ENCODE data around the gene PAPSS1.
A peak's percentile ranks its signal among the peaks of the same experiment; 100 is the strongest.
"Not testable (repeated sequence)": the region's sequence is repeated elsewhere in the genome, so short reads cannot be mapped to it uniquely, and the experiment has no call there.

Gene PAPSS1

GRCh38 chr4:107719922-107720722 lies at the start of gene PAPSS1:
Gene PAPSS1 (minus strand): TSS chr4:107720234. CDS start chr4:107720179, 55 bp downstream.
- peak; percentile 97 for DNase-seq (ENCODE audit: low read depth)

- peak; percentile 14 for DNase-seq (ENCODE audit: low read depth)
These were observed 40.4 kb upstream of the PAPSS1 start for GRCh38 chr4:107760281-107760947.

- peak; percentile 33 for DNase-seq (ENCODE audit: low read depth)
These were observed 37.9 kb upstream of the PAPSS1 start for GRCh38 chr4:107757864-107758476.

GRCh38 chr4:107757283-107757682 lies 37.2 kb upstream of the PAPSS1 start:
- DNase-seq (ENCODE audit: low read depth) = no peak

GRCh38 chr4:107755841-107756356 lies 35.9 kb upstream of the PAPSS1 start:
- peak; percentile 14 for DNase-seq (ENCODE audit: low read depth)

GRCh38 chr4:107751670-107752069 lies 31.6 kb upstream of the PAPSS1 start:
- peak; percentile 20 for DNase-seq (ENCODE audit: low read depth)

- no peak for DNase-seq (ENCODE audit: low read depth)
These were observed 27.9 kb upstream of the PAPSS1 start for GRCh38 chr4:107747748-107748486.

- no peak for DNase-seq (ENCODE audit: low read depth)
These were observed 26.1 kb upstream of the PAPSS1 start for GRCh38 chr4:107746161-107746560.

- DNase-seq (ENCODE audit: low read depth) = no peak
These were observed 24.5 kb upstream of the PAPSS1 start for GRCh38 chr4:107744532-107744931.

GRCh38 chr4:107743532-107743931 lies 23.5 kb upstream of the PAPSS1 start:
- peak; percentile 64 for DNase-seq (ENCODE audit: low read depth)

- DNase-seq (ENCODE audit: low read depth) = no peak
These were observed 22.8 kb upstream of the PAPSS1 start for GRCh38 chr4:107742791-107743190.

- DNase-seq (ENCODE audit: low read depth) = no peak
These were observed 22.2 kb upstream of the PAPSS1 start for GRCh38 chr4:107742196-107742595.

- peak; percentile 75 for DNase-seq (ENCODE audit: low read depth)
These were observed 21.1 kb upstream of the PAPSS1 start for GRCh38 chr4:107740950-107741701.

GRCh38 chr4:107740381-107740780 lies 20.3 kb upstream of the PAPSS1 start:
- peak; percentile 42 for DNase-seq (ENCODE audit: low read depth)

GRCh38 chr4:107737450-107737849 lies 17.4 kb upstream of the PAPSS1 start:
- DNase-seq (ENCODE audit: low read depth) = no peak

- peak; percentile 45 for DNase-seq (ENCODE audit: low read depth)
These were observed 17.0 kb upstream of the PAPSS1 start for GRCh38 chr4:107736924-107737448.

GRCh38 chr4:107736037-107736436 lies 16.0 kb upstream of the PAPSS1 start:
- no peak for DNase-seq (ENCODE audit: low read depth)

- peak; percentile 25 for DNase-seq (ENCODE audit: low read depth)
These were observed 14.1 kb upstream of the PAPSS1 start for GRCh38 chr4:107734120-107734519.

GRCh38 chr4:107733431-107733925 lies 13.4 kb upstream of the PAPSS1 start:
- no peak for DNase-seq (ENCODE audit: low read depth)

- DNase-seq (ENCODE audit: low read depth) = not testable (repeated sequence)
These were observed 9.0 kb upstream of the PAPSS1 start for GRCh38 chr4:107729050-107729449.
